ENCODE results near the gene P2RX7.

The P2RX7 gene

DNA sequence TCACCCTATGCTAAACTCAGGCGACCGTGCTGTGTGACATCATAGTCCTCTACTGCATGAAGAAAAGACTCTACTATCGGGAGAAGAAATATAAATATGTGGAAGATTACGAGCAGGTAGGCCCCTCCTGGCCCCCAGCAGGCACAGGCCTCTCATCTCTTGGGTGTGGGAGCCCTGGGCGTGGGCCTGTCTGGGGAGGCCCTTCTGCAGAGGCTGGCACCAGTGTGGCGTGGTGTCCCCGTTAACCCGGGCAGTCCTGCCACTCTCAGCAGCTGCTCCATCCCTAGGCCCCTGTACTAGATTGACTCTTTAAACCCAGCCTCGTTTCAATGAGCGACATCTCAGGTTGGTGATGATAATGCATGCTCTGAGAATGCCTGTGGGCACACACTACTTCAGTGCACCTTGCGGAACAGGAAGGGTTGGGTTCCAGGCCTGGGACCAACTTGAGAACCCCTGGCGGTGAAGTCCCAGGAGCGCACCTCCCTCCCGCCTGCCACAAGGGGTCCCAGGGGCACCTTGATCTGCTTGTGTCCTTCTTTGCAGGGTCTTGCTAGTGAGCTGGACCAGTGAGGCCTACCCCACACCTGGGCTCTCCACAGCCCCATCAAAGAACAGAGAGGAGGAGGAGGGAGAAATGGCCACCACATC is 100.4 kb downstream of the P2RX7 start:
- DNase-seq, result no peak

- no peak for DNase-seq
Measured at GRCh38 chr12:121233628-121234020, 100.9 kb downstream of the P2RX7 start.

DNA sequence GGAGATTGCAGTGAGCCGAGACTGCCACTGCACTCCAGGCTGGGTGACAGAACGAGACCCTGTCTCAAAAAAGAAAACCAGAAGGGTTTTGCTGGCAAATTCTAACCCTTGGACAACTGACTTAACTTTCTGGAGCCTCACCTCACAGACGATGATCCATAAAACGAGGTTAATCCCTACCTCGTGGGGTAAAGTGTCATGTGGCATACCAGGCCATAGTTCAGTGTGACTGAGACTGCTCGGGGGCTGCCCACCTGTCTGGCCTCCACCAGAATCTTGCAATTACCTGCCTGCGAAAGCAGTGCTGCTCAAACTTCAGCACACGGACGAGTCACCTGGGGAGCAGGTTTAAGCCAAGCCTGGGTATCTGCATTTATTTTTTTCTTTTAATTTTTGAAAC is 104.1 kb downstream of the P2RX7 start:
- no peak for DNase-seq

DNA sequence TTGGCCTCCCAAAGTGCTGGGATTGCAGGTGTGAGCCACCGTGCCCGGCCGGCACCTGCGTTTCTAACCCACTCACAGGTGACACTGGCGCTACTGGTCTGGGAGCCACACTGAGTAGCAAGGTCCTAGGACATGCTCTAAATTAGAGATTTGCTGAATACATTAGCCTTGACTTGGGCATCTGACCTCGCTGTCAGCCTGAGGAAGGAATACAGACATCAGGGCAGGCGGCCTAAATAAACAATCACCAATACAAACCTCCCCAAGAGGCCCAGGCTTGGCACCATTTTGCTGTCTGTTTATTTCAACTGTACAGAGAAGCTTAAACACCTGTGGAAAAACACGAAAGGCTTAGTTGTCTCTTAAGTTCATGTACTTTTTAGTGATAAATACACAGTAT is 104.7 kb downstream of the P2RX7 start:
- DNase-seq, result no peak
